ENCODE results near the gene KLHL2. TPM values are rescaled to one million over a fixed set of nuclear protein-coding genes. Genes with fewer than 3 reads are reported as not detected.

The KLHL2 gene
- total and polyA plus RNA-seq, 2 of the 13 experiments (the other 11 are each of a cell fraction or from before 2014, with no cell fraction given): 9.2 to 17.6 TPM

GRCh38 chr4:165327211-165328100, 120.1 kb downstream of the KLHL2 start, which contains the start of gene MSMO1 (continued):
- TF ChIP-seq ZNF770 (CRISPR knock-in tag; IDR thresholded peaks at IDR 0.05) (no peak; the same call in 1 of the 2 replicates), CSRNP2 (CRISPR knock-in tag; conservative IDR thresholded peaks at IDR 0.05; ENCODE audit: low read depth) (peak; percentile 71; the same call in 1 of the 2 replicates), THAP8 (CRISPR knock-in tag; IDR thresholded peaks at IDR 0.05; ENCODE audit: borderline replicate concordance) (no peak), ELK4 (CRISPR knock-in tag; IDR thresholded peaks at IDR 0.05; ENCODE audit: borderline replicate concordance) (no peak), JARID2 (CRISPR knock-in tag; IDR thresholded peaks at IDR 0.05; ENCODE audit: insufficient replicate concordance) (peak; percentile 3), ZNF326 (CRISPR knock-in tag; IDR thresholded peaks at IDR 0.05; ENCODE audit: borderline replicate concordance) (no peak), KLF13 (CRISPR knock-in tag; IDR thresholded peaks at IDR 0.05) (no peak), ZBTB10 (CRISPR knock-in tag; IDR thresholded peaks at IDR 0.05; ENCODE audit: borderline replicate concordance) (no peak), MIXL1 (CRISPR knock-in tag; IDR thresholded peaks at IDR 0.05) (peak; percentile 65), MED1 (CRISPR knock-in tag; IDR thresholded peaks at IDR 0.05) (peak; percentile 89), ZMAT5 (CRISPR knock-in tag; IDR thresholded peaks at IDR 0.05; ENCODE audit: borderline replicate concordance, low read depth) (no peak), DZIP1 (CRISPR knock-in tag; IDR thresholded peaks at IDR 0.05) (no peak), KAT7 (CRISPR knock-in tag; IDR thresholded peaks at IDR 0.05; ENCODE audit: borderline replicate concordance) (peak; percentile 70), JDP2 (CRISPR knock-in tag; IDR thresholded peaks at IDR 0.05; ENCODE audit: borderline replicate concordance) (no peak; the same call in 1 of the 2 replicates), BORCS8-MEF2B (CRISPR knock-in tag; IDR thresholded peaks at IDR 0.05) (peak; percentile 61), ADNP (CRISPR knock-in tag; IDR thresholded peaks at IDR 0.05) (no peak)
